HG02610 (cell line): ENCODE data around the gene CARD19.
"Not testable (repeated sequence)": the region's sequence is repeated elsewhere in the genome, so short reads cannot be mapped to it uniquely, and the experiment has no call there.

Source experiments
- ATAC-seq: cut with Tn5 transposase; IDR thresholded peaks from one replicate; pipeline ENCODE4 v1.9.1; 2021; ENCODE audit warnings: mild to moderate bottlenecking, moderate library complexity; ENCODE audit not compliant: unreplicated experiment

Gene CARD19

DNA sequence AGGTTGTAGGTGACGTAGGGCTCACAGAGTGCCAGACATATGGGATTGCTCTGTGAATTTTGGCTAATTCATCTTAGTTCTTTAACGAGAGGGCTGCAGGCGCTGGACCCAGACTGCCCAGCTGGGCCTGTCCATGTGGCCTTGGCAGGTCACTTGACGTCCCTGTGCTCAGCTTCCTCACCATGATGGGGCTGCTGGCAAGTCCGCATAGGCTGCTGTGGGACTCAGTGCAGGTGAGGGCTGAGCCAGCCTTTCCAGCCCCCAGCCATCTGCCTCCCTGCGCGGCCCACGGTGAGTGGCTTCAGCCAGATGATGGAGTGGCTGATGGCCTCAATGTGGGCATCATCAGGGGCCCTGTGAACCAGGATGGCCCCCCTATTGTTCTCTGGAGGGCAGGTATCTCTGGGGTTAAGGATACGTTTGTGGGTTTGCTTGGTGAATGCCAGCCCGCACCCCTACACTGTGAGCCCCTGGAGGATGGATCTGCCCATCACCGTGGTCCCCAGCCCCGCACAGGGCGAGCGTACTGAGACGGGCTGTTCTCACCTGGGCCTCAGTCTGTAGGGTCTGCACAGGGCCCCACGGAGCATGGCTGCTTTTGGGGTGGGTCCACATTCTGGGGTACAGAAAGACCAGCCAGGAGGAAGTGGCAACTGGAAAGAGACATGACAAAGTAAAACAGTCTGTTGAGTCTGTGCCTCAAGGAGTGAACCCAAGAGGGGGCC is 3.7 kb downstream of the CARD19 start:
- no peak for ATAC-seq

DNA sequence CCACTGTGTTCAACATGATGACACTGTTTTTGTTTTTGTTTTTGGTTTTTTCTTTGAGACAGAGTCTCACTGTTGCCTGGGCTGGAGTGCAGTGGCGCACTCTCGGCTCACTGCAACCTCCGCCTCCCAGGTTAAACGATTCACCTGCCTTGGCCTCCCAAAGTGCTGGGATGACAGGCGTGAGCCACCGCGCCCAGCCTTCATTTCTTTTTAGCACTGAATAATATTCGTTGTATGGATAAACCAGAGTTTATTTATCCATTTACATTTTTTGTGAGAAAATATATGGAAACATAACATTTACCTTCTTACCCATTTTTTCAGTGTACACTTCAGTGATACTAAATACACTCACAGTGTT is 4.2 kb downstream of the CARD19 start:
- no peak for ATAC-seq

DNA sequence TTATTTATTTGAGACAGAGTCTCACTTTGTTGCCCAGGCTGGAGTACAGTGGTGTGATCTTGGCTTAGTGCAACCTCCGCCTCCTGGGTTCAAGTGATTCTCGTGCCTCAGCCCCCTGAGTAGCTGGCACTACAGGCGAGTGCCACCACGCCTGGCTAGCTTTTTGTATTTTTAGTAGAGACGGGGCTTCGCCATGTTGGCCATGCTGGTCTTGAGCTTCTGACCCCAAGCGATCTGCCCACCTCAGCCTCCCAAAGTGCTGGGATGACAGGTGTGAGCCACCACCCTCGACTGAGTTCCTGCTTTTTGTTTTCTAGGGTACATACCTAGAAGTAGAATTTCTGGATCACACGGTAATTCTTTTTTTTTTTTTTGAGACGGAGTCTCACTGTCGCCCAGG is 5.1 kb downstream of the CARD19 start:
- not testable (repeated sequence) for ATAC-seq

DNA sequence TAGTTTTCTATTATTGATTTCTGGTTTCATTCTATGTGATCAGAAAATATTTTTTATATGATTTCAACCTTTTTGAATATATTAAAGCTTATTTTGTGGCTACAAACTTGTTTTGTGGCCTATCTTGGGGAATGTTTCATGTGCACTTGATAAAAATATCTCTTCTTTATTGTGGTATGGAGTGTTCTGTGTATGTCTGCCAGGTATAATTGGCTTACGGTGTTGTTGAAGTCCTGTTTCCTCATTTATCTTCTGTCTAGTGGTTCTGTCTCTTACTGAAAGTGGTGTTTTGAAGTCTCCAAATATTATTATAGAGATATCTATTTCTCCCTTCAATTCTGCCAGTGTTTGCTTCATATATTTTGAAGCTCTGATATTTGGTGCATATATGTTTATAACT is 9.6 kb downstream of the CARD19 start:
- no peak for ATAC-seq

DNA sequence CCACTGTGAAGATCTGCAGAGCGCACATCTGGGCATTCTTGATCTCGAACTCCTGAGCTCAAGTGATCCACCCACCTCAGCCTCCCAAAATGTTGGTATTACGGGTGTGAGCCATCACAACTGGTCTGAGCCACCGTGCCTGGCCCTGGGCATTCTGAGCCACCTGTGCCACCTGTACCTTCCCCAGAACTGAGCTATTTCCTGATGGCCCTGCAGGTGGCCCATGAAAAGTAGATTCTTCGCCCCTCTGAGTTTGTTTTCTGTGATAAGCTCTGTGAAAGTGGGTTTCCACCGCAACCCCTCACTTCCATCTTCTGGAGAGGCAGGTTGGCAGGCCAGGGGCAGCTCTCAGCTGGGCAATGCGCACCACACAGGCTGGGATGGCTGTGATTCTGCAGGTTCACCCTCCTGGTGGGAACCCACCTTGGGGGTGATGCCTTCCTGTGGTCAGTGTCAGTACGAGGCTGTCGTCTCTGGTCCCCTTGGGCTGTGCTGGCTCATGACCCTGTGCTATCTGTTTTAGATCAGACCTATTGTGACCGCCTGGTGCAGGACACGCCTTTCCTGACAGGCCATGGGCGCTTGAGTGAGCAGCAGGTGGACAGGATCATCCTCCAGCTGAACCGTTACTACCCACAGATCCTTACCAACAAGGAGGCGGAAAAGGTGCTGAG is 11.3 kb downstream of the CARD19 start:
- no peak for ATAC-seq

- no peak for ATAC-seq
Measured at GRCh38 chr9:93107825-93108161, 11.8 kb downstream of the CARD19 start.

- no peak for ATAC-seq
Measured at GRCh38 chr9:93108291-93109041, 12.4 kb downstream of the CARD19 start.

- ATAC-seq = no peak
Measured at GRCh38 chr9:93110311-93110855, 14.4 kb downstream of the CARD19 start.

DNA sequence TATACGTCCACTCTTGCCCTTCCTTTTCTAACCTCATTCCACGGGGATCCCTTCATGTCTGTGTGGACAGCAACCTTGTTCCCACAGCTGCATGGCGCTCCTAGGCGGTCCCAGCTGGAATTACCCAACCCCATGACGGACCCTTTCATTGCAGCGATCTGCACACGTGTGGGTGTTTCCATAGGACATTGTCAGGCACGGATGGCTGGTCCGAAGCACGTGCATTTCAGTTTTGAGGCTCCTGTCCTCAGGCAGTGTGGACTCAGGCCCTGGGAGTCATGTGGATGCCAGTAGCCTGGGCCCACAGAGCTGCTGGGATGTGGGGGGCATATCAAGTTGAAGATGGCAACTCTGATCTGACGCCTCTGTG is 15.0 kb downstream of the CARD19 start:
- ATAC-seq = no peak

DNA sequence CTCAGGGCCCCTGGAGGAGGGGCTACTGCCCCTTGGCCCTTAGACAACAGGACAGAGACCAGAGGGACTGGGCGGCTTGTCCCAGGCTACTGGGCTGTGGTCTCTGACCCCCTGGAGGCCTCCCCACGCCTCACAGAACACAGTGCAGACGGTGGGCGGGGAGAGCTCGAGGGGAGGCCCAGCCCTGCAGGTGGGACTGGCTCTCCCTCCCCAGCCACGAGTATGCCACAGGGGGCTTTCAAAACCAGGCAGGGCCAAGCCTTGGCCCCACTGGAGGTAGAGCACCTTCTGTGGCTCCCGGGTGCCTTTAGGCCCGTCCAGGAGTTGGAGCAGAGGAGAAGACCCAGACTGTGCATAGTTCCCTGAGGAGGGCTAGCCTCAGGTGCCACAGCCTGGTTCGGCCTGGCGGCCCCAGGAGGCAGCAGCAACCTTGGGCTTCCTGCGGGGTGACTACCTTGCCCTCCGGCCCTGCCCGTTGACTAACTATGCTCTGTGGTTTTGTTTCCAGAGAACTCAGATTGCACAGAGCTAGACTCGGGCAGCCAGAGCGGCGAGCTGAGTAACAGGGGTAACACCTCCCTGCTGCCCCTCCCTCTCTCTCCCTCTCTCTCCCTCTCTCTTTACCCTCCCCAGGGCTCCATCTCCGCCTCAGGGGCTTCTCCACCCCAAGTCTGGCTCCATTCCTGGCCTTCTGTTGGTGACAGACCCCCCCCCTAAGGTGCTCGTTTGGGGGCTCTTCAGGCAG is 15.5 kb downstream of the CARD19 start:
- ATAC-seq = no peak

- no peak for ATAC-seq
Measured at GRCh38 chr9:93112116-93112863, 16.3 kb downstream of the CARD19 start.

GRCh38 chr9:93112864-93113389 is 16.9 kb downstream of the CARD19 start:
- ATAC-seq = no peak

GRCh38 chr9:93114169-93114983 is 18.4 kb downstream of the CARD19 start:
- ATAC-seq = no peak

GRCh38 chr9:93114984-93115335 is 18.9 kb downstream of the CARD19 start:
- no peak for ATAC-seq

DNA sequence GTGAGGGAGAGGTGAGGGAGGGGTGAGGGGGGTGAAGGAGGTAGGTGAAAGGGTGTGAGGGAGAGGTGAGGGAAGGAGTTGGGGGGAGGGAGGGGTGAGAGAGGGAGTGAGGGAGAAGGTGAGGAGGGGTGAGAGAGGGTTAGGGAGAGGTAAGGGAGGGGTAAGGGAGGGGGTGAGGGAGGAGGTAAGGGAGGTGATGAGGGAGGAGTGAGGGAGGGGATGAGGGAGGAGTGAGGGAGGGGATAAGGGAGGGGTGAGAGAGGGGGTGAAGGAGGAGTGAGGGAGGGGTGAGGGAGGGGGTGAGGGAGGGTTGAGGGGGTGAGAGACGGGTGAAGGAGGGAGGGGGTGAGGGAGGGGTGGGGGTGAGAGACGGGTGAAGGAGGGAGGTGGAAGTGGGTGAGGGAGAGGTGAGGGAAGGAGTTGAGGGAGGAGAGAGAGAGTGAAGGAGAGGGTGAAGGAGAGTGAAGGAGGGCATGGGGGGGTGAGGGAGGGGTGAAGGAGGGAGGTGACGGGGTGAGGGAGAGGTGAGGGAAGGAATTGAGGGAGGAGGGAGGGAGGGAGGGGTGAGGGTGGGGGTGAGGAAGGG is 19.6 kb downstream of the CARD19 start:
- no peak for ATAC-seq

DNA sequence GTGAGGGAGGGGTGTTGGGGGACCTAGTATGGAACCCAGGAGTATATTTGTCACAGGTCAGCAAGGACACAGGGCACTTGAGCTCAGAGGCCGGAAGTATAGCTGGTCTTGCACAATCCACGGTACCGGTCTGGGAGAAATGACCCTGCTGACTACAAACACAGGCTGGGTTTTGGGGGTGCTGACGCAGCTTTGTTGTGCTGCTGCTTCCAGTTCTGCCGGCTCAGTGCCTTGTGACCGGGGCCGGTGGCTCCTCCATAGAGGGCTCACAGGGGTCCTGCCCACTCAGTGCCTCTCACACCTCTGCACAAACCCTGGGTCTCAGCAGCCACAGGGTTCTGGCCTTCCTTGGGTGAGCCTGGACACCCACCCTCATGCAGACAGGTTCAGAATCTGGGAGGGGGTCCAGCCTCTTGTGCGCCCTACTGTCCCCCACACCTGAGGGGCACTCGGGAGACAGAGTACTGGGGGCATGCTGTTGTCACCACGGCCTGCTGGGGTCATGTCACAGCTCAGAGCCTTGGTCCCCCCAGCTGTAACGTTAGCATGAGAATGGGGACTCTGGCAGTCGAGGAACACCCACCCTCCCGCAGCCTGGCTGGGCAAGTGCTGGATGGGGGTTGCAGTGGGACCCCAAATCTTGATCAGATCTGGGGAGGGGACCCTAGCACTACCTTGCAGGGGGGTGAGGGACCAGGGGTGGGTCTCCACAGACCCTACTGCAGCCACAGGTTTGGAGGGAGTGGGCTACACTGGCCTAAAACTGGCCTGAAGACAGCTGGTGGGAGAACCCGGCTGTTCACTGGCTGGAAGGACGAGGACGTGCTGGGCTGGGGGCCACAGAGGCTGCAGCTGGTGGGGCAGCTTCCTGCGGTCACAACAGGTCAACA is 20.3 kb downstream of the CARD19 start:
- no peak for ATAC-seq

- ATAC-seq = not testable (repeated sequence)
Measured at GRCh38 chr9:93117521-93117920, 21.5 kb downstream of the CARD19 start.
